Esophagus mucosa (tissue), 1 donor: ENCODE measurements around the gene SCUBE3. TPM values are rescaled to one million over a fixed set of nuclear protein-coding genes. Genes with fewer than 3 reads are reported as not detected.

Experiments
- ATAC-seq: fragments of 200-7000 bp; cut with Tn5 transposase; one replicate; pipeline ENCODE4 v1.9.1; 2020
- total RNA-seq: library from RNA; stranded (reverse); gene quantifications from one replicate; pipeline ENCODE4 v1.2.4, GENCODE V29; 2023
- donor health status: DM: yes; HTN: yes; CAD: no.

The SCUBE3 gene
- total RNA-seq, result 0.12 TPM

GRCh38 chr6:35213824-35214756, at the start of gene SCUBE3:
Gene SCUBE3, plus strand, starts transcription at chr6:35213956. Its CDS starts 463 bp downstream, at chr6:35214419.
- ATAC-seq, result peak; percentile 48

GRCh38 chr6:35164277-35164676, 49.5 kb upstream of the SCUBE3 start:
- ATAC-seq, result no peak

- no peak for ATAC-seq
These were observed 48.9 kb upstream of the SCUBE3 start for GRCh38 chr6:35164868-35165267.

- ATAC-seq, result peak; percentile 77
These were observed 48.1 kb upstream of the SCUBE3 start for GRCh38 chr6:35165630-35166071.

- no peak for ATAC-seq
These were observed 47.6 kb upstream of the SCUBE3 start for GRCh38 chr6:35166116-35166515.

- peak; percentile 80 for ATAC-seq
These were observed 47.2 kb upstream of the SCUBE3 start for GRCh38 chr6:35166520-35166919.

- no peak for ATAC-seq
These were observed 46.3 kb upstream of the SCUBE3 start for GRCh38 chr6:35167505-35167904.

GRCh38 chr6:35168461-35168861, 45.3 kb upstream of the SCUBE3 start:
- ATAC-seq, result no peak

- ATAC-seq, result no peak
These were observed 43.6 kb upstream of the SCUBE3 start for GRCh38 chr6:35170166-35170565.

GRCh38 chr6:35170891-35171290, 42.9 kb upstream of the SCUBE3 start:
- ATAC-seq, result no peak

- no peak for ATAC-seq
These were observed 40.7 kb upstream of the SCUBE3 start for GRCh38 chr6:35173044-35173426.

- peak; percentile 34 for ATAC-seq
These were observed 40.2 kb upstream of the SCUBE3 start for GRCh38 chr6:35173427-35174087.

- ATAC-seq, result no peak
These were observed 39.7 kb upstream of the SCUBE3 start for GRCh38 chr6:35174088-35174434.

- no peak for ATAC-seq
These were observed 39.3 kb upstream of the SCUBE3 start for GRCh38 chr6:35174501-35174900.

- ATAC-seq, result peak; percentile 53
These were observed 37.3 kb upstream of the SCUBE3 start for GRCh38 chr6:35176301-35177024.

GRCh38 chr6:35177157-35177556, 36.6 kb upstream of the SCUBE3 start:
- ATAC-seq, result no peak

- no peak for ATAC-seq
These were observed 36.2 kb upstream of the SCUBE3 start for GRCh38 chr6:35177596-35177995.

- ATAC-seq, result no peak
These were observed 35.7 kb upstream of the SCUBE3 start for GRCh38 chr6:35178012-35178411.

- ATAC-seq, result no peak
These were observed 34.6 kb upstream of the SCUBE3 start for GRCh38 chr6:35178932-35179832.

GRCh38 chr6:35179901-35180535, 33.7 kb upstream of the SCUBE3 start:
- no peak for ATAC-seq

GRCh38 chr6:35181308-35181932, 32.3 kb upstream of the SCUBE3 start:
- no peak for ATAC-seq
